ENCODE results near the gene CNGB1.

The CNGB1 gene

DNA sequence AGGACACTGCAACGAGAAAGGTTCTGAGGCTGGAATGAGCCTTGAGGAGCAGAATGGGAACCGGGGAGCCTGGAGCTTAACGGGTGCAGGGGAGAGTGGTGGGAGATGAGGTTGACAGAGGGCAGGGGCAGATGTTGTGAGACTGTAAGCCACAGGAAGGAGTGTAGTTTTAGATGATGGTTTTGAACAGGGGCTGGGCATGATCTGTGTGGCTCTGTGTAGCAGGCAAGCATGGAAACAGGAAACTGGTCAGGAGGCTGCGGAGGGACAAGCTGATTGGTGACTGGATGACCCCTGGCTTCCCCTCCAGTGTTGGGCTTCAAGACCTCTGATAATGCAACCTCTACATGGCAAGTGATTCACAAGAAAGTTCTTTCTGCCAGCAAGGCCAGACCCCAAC lies 1.4 kb upstream of the CNGB1 start:
- no peak for DNase-seq (ENCODE audit: low spot score)

DNA sequence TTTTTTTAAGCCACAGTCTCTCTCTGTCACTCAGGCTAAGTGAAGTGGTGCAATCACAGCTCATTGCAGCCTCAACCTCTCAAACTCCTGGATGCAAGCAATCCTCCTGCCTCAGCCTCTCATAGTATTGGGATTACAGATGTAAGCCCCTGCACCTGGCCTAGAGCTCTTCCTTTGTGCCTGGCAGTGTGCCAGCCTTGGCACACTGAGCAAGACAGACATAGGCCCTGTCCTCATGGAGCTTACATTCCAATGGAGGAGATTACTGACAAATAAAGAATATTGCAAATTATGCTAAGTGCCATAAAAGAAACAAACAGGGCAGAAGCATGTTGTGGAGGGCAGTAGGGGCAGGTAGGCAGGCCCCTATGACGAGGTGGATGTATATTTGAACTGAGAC lies 920 bp upstream of the CNGB1 start:
- no peak for DNase-seq (ENCODE audit: low spot score)

DNA sequence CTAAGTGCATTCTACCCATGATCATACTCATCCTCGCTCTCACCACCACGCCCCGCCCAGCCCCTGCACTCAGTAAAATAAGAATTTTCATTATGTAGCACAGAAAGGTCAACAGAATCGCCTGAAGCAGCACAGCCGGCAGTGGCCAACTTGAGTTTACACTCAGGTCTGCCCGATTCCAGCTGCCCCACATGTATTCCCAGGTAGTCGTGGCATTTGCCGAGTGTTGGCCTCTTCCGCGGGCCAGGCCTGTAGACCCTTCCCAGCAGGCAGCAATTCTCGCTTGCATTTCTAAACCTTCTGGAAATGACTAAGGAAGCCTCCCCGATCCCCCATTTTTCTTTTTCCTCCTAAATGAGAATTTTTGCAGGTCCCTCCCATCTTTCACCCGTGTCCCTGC lies 609 bp downstream of the CNGB1 start:
- DNase-seq (ENCODE audit: low spot score), result no peak

DNA sequence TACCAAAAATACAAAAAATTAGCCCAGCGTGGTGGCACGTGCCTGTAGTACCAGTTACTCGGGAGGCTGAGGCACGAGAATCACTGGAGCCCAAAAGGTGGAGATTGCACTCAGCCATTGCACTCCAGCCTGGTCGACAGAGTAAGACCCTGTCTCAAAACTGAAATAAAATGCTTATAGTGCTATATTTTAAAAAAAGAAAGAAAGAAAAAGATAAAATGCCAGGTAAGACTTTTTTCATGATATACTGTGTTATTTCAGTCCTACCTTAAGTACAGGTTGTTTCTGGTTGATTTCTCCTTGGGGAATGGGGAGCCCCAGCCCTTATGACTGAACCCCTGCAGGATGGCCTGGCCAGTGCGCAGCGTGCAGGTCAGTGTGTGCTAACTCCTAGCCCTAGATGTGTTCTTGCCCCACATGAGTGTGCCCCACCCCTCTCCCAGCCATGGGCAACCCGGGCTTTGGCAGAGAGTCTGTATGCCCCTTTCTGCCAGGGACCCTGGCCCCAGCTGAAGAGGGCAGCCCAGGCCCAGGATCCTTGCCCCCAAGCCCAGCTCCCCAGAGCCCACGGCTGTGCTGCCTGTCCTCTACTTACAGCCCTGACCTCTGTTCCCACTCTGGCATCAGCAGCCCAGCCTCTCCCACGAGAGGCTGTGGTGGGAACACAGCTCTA lies 1.3 kb downstream of the CNGB1 start:
- DNase-seq (ENCODE audit: low spot score), result no peak

DNA sequence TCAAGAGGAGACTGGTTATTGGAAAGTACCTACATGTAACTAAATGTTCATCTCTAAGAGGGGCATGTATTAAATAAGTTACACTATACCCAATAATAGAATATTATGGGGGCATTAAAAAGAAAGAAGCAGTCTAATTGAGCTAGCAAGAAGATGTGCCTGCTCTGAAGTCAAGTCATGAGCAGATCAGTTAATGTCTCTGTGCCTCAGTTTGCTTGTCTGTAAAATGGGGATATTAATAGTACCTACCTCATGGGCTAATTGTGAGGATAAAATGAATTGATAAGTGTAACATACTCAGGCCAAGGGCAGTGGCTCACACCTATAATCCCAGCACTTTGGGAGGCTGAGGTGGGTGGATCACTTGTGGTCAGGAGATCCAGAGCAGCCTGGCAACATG lies 3.0 kb downstream of the CNGB1 start:
- no peak for DNase-seq (ENCODE audit: low spot score)

DNA sequence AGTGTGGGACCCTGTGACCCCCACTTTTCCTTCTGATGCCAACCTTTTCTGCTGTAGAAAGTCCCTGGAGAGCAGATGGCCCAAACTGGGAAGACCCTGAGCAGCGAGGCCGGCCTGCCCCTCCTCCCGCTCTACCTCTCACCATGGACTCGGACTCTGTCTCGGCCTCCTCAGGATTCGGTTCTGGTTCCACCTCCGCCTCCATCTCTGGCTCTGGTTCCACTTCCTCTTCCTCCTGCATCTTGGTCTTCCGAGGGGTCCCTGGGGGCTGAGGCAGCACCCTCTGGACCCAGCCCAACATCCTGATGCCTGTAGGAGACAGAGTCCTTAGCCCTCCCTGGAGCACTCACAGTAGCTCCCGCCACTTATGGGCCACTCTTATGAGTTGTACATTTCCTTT lies 3.9 kb downstream of the CNGB1 start:
- no peak for DNase-seq (ENCODE audit: low spot score)

DNA sequence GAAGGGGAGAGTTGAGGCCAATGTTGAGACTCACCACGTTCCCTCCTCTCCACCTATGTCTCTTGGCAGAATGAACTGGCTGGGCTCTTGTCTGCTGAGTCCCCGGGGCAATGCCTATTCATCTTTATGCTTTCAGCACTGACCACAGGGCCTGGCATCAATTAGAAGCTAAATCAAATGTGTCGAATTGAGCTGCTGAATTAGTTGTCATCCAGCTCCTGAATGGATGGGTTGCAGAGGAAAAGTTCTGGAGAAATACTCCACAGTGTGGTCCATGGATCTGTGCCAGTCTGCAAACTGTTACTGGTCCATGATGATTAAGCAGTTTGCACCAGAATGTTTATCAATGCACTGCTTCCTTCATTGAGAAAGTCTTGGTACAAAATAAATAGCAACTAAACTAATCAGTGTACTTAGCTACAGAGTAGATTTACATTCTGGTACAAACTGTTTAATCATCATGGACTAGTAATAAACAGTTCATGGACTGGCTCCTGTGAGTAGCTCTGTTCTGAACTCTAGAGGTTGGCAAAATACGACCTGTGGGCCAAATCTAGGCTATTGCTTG lies 4.6 kb downstream of the CNGB1 start:
- DNase-seq (ENCODE audit: low spot score), result no peak

DNA sequence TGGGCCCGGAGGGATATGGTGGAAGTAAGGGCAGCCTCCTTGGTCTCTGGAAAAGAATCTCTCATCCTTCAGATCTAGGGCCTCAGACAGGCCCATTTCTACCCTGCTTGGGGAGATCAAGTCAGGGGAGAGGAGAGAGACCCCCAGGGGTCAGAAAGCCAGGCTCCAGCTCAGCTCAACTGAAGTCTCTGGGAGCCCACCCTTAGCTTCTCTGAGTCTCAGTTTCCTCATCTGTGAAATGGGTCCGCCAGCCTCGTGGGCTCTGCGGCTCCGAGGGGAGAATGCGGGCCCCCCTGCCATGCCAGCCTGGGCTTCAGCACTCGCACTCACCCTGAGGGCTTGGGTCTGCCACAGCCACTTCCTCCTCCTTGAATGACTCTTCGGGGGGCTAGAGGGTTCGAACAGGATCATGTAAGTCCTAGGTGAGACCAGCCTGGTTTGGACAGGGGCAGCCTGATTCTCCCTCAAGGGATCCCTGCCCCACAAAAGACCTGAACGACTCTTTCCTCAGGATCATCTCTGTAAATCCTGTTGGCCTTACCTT lies 6.7 kb downstream of the CNGB1 start:
- no peak for DNase-seq (ENCODE audit: low spot score)

DNA sequence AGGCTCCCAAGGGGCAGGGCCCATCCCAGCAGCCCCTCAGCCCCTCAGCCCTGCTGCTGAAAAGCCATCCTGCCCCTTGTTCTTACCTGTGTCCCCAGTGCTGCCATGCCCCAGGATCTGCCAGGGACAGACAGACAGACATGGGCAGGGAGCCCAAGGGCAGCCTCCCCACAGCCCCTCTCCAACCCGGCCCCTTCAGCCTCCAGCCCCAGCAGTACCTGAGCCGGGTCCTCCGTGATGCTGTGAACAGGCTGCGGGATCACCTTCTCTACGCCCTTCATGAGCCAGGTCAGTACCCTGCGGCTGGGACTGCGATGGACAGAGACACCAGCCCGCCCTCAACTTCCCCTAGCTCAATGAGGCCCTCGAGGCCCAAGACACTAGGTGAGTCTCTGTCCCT lies 8.2 kb downstream of the CNGB1 start:
- DNase-seq (ENCODE audit: low spot score), result no peak

DNA sequence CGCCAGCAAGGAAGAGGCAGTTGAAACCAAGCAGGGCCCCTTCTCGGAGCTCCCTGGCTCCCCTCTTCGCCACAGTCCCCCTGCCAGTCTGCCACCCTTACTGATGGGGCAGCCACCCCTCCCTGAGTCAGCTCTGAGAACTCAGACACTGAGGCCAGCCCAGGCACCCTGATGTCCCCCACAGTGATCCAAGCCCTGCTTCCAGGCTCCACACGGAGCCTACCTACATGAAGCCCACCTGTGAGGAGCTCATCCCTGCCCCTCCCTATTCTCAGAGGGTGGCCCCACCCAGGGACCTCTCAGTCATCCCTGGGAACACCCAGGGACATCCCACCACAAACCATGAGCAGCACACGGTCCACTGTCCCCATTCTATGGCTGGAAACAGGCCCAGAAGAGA lies 8.9 kb downstream of the CNGB1 start:
- no peak for DNase-seq (ENCODE audit: low spot score)

DNA sequence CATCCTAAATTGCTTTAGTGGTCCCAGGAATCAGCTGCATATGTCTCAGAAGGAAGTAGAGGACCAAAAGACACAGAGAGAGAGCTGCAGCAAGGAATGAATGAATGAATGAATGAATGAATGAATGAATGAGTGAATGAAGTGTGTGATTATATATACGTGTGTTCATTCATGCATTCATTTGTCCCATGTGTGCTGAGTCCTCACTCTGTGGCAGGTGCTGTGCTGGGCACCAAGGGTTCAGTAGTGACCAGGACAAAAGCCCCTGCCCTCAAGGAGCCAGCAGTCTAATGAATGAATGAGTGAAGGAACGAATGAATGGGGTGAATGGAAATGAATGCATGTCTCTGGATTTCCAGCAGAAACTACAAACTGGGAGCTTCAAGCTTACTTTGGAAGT lies 9.4 kb downstream of the CNGB1 start:
- no peak for DNase-seq (ENCODE audit: low spot score)

DNA sequence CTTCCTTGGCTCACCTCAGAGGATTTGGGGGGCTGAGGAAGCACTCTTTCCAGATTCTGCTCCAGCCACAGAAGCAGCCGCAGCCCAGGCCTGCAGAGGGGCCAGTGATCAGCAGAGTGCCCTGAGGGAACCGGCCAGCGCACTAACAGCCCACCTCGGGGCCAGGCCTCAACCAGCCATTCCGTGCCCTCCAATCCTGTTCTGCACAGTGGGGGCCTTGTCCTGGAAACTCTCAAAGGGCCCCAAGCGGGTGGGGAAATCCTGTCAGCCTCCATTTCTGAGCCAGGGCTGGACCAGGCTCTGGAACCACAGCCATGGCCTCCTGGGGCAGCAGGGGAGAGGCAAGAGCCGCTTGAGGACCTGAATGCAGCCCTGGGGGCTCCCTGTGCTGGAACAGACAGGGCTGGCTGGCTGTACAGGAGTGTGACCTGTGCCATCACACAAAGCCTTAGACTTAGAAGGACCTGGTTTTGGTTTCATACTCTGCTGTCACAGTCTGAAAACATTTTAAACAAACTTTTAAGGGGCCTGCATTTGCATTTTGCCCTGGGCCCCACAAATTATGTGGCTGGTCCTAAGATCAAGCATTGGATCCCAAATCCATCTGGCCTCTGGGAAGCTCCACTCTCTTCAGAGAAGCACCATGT lies 10.0 kb downstream of the CNGB1 start:
- DNase-seq (ENCODE audit: low spot score), result no peak

DNA sequence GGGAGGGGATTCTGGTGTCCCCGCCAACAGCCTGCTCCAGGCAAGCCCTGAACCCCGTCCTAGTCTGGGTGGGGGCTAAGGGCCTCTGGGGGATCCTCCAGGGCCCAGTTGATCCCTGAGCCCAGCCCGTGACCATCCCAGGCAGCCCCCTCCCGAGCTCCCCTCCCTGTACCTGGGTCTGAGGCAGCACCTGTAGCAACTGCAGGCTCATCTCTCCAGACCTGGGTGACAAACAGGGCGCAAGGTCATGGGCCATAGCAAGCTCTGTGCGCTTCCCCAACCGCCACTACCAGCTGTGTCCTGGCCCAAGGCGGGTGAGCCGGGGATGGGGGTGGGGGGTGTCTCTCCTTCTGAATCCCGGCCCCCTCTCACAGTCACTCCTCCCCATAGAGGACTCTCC lies 10.6 kb downstream of the CNGB1 start:
- no peak for DNase-seq (ENCODE audit: low spot score)

DNA sequence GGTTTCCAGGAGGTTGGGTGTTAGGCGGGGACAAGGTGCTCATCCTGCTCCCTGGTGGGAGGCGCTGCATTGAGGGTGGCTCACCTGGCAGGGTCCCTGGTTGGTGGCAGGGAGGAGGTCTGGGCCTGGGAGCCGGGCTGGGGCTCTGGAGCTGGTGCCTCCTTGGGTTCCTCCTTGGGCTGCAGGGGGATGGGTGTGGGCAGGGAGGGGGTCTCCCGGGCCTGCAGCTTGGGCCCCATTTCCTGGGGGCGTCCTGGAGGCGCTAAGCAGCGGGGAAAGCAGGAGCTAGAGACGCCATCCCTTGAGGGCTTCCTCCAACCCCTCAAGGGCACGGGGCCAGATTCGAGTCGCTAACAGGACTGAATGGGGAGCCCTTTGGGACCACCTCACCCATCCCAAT lies 11.1 kb downstream of the CNGB1 start:
- no peak for DNase-seq (ENCODE audit: low spot score)

DNA sequence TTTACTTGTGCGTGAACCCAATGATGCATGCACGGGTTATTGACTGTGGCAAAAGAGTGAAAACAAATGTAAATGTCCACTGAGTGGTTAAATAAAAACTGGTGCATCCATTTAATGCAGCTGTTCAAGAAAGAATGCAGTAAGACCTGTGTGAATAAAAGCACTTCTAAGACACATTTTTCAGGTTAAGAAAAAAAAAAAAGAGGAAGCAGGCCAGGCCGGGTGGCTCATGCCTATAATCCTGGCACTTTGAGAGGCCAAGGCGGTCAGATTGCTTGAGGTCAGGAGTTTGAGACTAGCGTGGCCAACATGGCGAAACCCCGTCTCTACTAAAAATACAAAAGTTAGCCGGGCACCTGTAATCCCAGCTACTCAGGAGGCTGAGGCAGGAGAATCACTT lies 11.8 kb downstream of the CNGB1 start:
- DNase-seq (ENCODE audit: low spot score), result no peak

DNA sequence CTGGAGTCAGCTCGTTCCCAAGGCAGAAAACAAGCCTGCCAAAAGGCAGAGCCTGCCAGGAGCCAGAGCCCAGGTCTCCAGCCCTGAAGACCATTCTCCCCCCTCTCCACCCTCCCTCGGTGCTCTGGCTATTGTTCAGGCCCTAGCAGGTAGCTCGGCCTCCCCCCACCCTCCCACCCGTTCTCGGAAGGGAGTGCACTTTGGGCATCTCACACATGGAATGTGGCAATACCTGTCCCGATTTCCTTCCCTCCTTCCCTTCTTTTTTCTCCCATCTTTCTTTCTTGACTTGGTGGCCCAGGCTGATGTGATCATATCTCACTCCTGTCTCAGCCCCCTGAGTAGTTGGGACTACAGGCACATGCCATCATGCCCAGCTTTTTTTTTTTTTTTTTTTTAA lies 12.4 kb downstream of the CNGB1 start:
- no peak for DNase-seq (ENCODE audit: low spot score)

DNA sequence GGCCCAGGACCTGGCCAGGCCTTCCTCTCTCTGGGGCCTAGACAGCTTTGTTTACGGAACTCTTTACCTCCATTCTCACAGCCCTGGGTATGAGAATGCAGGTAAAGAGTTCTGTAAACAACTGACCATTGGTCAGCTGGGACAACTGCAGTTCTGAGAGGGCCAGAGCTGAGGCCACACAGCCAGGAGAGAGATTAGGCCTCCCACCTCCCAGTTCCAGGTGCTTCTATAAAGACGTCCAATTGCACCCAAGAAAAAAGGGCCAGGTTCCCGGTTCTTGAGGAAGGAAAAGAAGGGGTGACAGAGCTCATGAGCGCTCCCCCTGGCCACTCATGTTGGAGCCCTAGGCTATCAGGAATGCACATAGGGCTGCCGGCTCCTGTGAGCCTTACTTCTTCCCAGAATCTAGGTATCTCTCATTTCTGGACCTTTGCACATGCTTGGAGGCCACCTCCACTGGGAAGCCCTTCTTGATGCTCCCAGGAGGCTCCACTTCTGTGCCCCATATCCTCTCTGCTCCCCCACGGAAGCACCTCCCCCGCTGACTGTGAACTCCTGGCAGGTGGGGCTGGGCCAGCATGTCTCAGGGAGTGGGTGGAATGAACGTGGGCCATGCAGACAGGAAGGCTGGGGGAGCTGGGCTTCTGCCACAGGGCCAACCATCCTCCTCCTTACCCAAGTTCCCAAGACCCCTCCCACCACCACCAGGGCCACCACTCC lies 13.1 kb downstream of the CNGB1 start:
- no peak for DNase-seq (ENCODE audit: low spot score)

DNA sequence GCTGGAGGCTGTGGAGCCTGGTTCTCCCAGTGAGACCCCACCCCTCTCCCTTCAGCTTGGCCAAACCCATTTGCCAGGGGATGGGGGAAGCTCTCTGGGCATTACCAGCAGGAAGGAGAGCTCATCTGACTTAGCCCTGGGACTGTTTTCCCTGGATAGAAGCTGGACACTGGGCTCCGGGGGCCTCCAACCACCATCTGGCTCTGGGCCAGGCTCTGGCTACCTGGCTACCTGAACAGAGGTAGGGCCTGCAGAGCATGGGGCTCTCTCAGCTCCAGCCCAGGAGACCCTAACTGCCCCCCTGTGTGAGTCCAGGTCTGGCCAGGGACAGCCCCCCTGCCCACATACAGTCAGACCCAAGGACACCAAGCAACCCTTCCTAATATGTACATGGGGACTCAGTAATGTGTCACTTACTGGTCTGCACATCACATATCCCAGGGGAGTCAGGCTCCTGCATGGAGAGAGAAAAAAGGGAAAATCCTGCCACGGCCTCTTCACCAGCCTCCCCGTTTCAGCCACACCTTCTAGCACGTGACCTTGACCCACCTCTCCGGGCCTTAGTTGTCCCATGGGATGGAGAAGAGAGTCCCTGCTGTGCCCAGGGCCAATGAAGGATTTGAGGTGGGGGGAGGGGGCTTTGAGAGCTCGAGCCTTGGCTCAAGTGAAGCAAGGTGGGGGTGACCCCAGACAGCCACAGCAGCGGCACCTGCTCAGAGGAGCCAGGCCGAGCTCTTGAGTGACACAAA lies 13.8 kb downstream of the CNGB1 start:
- no peak for DNase-seq (ENCODE audit: low spot score)

DNA sequence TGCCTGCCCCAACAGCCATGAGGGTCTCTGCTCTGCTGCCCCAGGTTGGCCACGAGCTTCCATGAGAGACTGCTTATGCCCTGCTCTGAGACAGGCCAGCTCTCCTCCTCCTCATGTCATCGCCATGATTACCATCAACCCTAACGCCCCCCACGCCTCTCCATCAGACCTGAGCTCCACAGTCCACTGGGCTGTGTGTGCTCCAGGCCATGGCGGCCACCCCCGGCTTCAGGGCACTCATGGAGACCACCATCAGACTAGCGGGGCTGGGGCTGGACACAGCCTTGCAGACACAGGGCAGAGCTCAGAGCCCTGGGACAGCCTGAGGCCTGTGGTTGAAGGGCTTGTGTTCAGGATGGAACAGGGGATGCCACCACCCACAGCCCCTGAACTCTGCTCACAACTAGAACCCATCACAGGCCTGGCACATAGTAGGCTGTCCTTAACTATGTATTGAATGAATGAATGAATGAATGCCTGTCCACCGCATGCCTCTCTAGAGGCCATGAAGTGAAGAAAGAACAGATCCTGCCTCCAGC lies 14.6 kb downstream of the CNGB1 start:
- no peak for DNase-seq (ENCODE audit: low spot score)

DNA sequence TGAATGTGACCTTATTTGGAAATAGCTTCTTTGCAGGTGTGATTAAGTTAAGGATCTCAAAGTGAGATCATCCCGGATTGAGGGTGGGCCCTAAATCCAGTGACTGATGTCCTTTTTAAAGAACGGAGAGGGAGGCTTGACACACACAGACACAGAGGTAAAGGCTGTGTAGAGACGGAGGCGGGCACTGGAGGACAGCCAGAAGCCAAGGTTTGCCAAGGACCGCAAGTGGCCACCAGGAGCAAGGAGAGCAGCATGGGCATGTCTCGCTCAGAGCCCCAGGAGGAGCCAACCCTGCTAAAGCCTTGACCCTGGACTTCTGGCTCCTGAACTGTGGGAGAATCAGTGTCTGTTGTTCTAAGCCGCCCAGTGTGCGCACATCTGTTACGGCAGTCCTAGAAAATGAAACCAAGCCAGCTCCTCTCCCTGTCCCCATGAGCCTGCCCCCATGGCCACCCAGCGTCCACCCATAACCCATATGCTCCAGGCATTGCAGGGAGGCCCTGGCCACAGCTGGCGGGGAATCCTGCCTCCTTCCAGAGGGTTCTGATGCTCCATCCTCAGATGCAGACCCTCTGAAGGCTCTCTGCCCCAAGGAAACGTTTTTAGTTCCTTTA lies 15.2 kb downstream of the CNGB1 start:
- peak; percentile 10 for DNase-seq (ENCODE audit: low spot score)

DNA sequence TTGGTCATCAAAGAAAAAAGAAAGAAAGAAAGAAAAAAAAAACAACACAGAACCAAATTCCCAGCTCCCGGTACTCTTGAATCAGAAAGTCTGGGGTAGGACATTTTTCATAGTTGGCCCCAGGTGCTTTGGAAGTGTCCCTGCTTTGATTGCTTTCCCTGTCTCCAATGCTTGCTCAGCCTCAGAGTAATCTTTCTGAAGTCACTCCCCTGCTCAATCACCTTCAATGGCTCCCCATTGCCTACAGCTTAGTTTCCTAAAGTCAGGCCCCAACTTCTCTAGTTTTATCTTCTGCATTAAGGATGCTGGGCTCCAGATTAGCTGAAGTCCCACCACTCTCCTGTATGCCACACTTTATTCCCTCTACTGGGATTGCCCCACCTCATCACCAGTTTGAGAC lies 17.1 kb downstream of the CNGB1 start:
- DNase-seq (ENCODE audit: low spot score), result no peak

DNA sequence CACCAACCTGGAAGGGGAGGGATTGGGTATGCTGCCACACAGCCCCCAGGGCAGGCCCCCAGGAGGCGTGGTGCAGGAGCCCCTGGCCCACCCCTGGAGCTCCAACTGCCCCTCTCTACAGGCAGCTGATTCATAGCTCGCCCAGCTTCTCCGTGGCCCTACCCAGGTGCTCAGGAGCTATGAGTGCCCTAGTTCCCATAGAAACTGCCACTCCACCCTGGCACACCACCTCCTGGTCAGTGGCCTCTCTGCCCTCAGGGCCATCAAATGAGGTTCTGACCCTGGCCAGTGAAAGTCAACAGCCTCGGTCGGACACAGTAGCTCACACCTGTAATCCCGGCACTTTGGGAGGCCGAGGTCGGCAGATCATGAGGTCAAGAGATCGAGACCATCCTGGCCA lies 18.0 kb downstream of the CNGB1 start:
- no peak for DNase-seq (ENCODE audit: low spot score)
